HUES6 (cell line): ENCODE data around the gene AIPL1.

ENCODE experiments used
- H3K27ac ChIP-seq: 2 replicates; pipeline ENCODE4 v1.7.0; 2013; ENCODE audit warnings: low read depth, mild to moderate bottlenecking, low read length, inconsistent platforms
- H3K27me3 ChIP-seq: 2 replicates; pipeline ENCODE4 v1.6.1; 2013; ENCODE audit warnings: low read length; ENCODE audit not compliant: control insufficient read depth, insufficient read depth
- H3K36me3 ChIP-seq: 2 replicates; pipeline ENCODE4 v1.6.1; 2013; ENCODE audit warnings: low read length; ENCODE audit not compliant: control insufficient read depth, insufficient read depth
- H3K4me1 ChIP-seq: 2 replicates; pipeline ENCODE4 v1.6.1; 2013; ENCODE audit warnings: low read length; ENCODE audit not compliant: control insufficient read depth, insufficient read depth
- H3K4me3 ChIP-seq: 2 replicates; pipeline ENCODE4 v1.5.1; 2013; ENCODE audit warnings: low read depth, low read length
- H3K9ac ChIP-seq: one replicate; pipeline ENCODE4 v1.6.1; 2013; ENCODE audit warnings: mild to moderate bottlenecking, low read length
- H3K9me3 ChIP-seq: 2 replicates; pipeline ENCODE4 v1.6.1; 2013; ENCODE audit warnings: low read depth, low read length; ENCODE audit not compliant: control insufficient read depth, insufficient read depth

Gene AIPL1

DNA sequence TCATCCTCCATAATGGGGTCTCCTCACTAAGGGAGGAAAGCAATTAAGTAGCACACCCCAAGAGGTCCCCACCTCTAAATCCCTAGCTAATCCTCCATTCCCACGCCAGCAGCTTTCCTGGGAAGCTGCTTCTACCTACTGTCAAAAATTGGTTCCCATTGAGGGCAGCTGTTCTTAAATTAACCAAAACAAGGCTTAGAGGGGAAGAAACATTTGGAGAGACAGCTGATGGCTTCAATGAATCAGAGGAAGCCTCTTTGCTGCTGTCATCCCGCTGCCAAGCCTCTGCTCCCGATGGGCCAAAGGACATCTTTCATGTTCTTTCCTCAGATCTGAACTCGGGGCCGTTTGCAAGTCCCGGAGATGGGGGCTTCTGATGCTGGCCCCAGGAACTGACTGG lies 26.6 kb downstream of the AIPL1 start:
- Histone ChIP-seq H3K9ac (no peak overlapping the region), H3K27me3 (no peaks in the 10 kb centered on the region)

DNA sequence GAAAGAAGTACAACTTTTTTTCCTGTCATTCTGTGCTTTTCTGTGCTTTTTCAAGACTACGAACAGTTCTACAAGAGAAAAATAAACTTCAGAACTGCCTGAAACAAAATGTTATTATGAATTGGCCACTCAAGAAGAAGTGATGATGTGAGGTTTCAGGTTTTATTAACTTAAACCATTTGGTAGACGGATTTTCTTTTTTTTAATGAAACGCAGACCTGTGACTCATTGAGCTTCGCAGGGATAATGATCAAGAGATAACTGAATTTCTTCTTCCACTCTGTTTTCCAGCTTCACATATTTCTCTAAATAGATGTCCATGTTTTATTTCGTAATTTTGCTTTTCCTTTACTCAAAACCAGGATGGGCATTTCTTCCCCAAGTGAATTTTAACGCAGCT lies 32.7 kb downstream of the AIPL1 start:
- Histone ChIP-seq H3K9me3 (peaks cover 8% of the 10 kb centered on the region), H3K27me3 (no peaks in the 10 kb centered on the region), H3K4me1 (no peaks in the 10 kb centered on the region), H3K9ac (no peak overlapping the region), H3K27ac (no peak overlapping the region), H3K36me3 (no peaks in the 10 kb centered on the region), H3K4me3 (no peak overlapping the region)

More for the DNA sequence above, 26.6 kb downstream of the AIPL1 start:
- H3K4me3 ChIP-seq: no peak overlapping the region
- no peaks in the 10 kb centered on the region for H3K36me3 ChIP-seq
- H3K4me1 ChIP-seq: no peaks in the 10 kb centered on the region
- no peak overlapping the region for H3K27ac ChIP-seq
- no peaks in the 10 kb centered on the region for H3K9me3 ChIP-seq

DNA sequence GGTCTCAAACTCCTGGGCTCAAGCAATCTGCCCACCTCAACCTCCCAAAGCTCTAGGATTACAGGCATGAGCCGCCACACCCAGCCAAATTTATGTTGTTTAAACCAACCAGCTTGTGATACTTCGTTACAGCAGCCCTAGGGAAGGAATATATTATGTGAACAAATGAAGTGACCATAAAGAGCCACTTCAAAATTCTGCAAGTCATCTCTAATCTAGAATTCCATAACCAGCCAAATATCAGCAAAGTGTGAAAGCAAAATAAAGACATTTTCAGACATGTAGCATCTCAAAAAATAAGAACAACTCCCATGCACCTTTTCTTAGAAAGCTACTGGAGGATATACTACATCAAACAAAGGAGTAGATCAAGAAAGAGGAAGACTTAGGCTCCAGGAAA lies 36.0 kb downstream of the AIPL1 start:
- H3K36me3 ChIP-seq: no peaks in the 10 kb centered on the region
- no peaks in the 10 kb centered on the region for H3K27me3 ChIP-seq
- H3K9ac ChIP-seq: no peak overlapping the region
- no peak overlapping the region for H3K4me3 ChIP-seq
- H3K9me3 ChIP-seq: peaks cover 8% of the 10 kb centered on the region
- H3K27ac ChIP-seq: no peak overlapping the region
- peaks cover 17% of the 10 kb centered on the region for H3K4me1 ChIP-seq

DNA sequence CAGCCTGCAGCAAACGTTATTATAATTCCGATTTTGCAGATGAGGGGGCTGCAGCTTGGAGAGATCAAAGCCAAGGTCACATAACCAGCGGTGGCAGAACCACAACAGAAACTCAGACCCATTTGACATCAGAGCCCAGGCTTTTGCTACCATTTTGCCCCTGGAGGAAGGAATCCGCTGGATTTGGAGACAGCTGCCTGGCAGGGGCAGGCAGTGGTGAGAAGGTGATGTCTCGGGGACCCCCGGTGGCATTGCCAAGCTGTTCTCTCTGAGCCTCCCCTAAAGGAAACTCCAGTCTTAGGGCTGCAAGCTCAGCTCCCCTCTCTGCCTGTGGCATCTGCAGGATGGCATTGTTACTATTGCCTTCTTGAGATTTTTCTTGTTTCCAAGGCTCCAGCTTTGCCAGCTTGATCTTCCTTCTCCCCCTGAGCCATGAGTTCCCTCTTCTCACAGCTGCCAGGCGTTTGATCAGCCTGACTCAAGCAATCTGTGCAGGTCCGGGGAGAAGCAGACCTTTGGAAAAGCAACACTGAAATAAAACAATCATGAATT lies 40.8 kb downstream of the AIPL1 start:
- Histone ChIP-seq H3K36me3 (no peaks in the 10 kb centered on the region), H3K9me3 (peaks cover 1% of the 10 kb centered on the region; the same call in 1 of the 2 replicates), H3K27ac (no peak overlapping the region), H3K9ac (no peak overlapping the region), H3K4me3 (no peak overlapping the region), H3K27me3 (no peaks in the 10 kb centered on the region), H3K4me1 (peaks cover 26% of the 10 kb centered on the region)

DNA sequence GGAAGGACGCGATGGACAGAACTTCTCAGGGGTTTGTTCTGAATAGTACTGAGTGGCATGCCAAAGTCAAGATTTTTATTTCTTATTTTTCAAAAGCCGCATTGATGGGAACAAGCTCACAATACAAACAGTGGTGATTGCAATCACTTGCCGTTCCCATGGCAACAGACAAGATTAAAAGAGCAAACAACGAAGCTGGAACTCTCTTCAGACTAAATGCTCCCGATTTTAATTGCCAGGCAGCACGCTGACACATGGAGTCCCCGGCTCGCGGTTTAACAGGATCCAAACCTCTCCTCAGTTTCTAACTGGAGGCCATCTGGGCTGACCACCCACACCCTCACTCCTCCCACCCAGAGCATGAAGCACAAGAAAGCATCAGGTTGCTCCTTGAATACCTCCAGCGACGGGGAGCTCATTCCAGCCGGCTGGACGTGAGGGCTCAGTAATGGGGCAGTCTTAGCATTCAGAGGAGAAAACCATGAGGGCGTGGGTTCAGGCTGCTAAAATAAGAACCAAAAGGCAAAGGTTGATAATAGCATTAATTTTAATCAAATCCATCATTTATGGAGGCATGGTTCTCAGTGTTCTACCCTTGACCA lies 41.5 kb downstream of the AIPL1 start:
- H3K27me3 ChIP-seq: no peaks in the 10 kb centered on the region
- H3K4me1 ChIP-seq: peaks cover 26% of the 10 kb centered on the region
- no peak overlapping the region for H3K9ac ChIP-seq
- H3K4me3 ChIP-seq: no peak overlapping the region
- H3K27ac ChIP-seq: no peak overlapping the region
- no peaks in the 10 kb centered on the region for H3K9me3 ChIP-seq
- H3K36me3 ChIP-seq: no peaks in the 10 kb centered on the region

DNA sequence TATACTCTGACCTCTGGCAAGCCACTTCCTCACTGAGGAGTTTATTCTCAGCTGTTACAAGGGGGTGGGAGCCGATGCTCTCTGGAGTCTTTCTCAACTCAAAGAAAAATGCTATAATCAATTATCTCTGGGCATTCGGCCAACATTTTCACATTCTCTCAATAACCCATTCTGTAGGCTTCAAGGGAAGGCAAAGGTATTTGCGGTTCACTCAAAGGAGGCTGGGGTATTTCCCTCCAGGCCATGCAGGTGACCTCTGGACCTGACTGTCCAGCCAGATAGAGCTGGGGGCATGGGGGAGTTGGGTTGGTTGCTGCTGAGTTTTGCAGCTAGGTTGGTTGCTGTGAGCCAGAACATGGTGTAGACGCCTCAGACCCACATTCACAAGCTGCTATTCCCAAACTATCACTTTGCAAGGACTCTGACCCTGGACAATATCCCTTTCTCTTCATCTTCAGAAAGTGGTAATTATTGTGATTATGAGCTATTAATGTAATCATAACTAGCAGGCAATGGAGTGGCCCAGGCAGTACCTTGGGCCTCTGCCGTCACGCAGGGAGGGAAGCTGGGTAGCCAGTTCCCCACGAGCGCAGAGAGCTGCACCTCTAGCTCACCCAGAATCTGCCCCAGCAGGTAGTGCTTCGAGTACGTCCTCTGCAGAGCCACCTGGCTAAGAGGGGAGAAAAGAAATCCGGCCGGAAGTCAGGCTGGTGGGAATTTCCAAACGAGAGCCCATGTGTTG lies 42.1 kb downstream of the AIPL1 start:
- Histone ChIP-seq H3K36me3 (no peaks in the 10 kb centered on the region), H3K9me3 (no peaks in the 10 kb centered on the region), H3K27ac (no peak overlapping the region), H3K4me1 (peaks cover 26% of the 10 kb centered on the region), H3K9ac (no peak overlapping the region), H3K4me3 (no peak overlapping the region), H3K27me3 (no peaks in the 10 kb centered on the region)

DNA sequence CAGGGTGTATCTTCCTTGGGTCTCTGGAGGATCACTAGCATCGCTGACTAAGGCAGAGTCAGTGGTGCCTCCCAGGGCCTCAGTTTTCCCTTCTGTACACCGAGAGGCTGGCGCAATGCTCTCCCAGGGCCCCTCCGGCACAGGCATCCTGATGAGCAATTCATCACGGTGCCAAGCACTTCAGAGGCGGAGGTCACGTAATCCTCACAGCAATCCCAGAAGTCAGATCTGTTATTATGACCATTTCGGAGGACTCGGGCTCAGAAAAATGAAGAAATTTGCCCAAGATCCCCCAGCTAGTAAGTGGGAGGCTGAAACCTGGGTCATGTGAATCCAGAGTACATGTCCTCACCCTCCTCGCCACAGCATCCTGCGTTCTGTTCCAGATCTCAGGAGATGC lies 46.5 kb downstream of the AIPL1 start:
- Histone ChIP-seq H3K27ac (no peak overlapping the region), H3K27me3 (no peaks in the 10 kb centered on the region), H3K36me3 (no peaks in the 10 kb centered on the region), H3K9me3 (no peaks in the 10 kb centered on the region), H3K9ac (no peak overlapping the region), H3K4me1 (peaks cover 4% of the 10 kb centered on the region), H3K4me3 (no peak overlapping the region)

DNA sequence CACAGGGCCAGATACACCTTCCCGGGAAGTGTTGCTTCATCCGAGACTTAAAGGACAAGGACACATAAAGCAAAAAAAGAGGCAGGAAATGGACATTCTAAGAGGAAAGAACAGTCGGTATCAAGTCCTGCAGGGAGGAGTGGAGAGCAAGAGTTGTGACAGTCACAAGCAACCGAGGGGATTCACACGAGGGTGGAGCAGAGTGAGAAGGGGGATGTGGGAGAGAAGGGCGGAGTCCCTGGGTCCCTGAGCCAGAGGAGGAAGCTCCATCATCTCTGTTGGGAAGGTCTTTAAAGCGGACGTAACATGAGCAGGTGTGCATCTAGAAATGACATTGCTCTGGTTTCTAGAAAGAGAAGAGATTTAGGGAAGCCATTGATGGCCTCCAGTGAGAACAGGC lies 47.1 kb downstream of the AIPL1 start:
- H3K36me3 ChIP-seq: no peaks in the 10 kb centered on the region
- H3K4me1 ChIP-seq: peaks cover 2% of the 10 kb centered on the region
- no peak overlapping the region for H3K9ac ChIP-seq
- no peaks in the 10 kb centered on the region for H3K9me3 ChIP-seq
- H3K27ac ChIP-seq: no peak overlapping the region
- no peak overlapping the region for H3K4me3 ChIP-seq
- H3K27me3 ChIP-seq: no peaks in the 10 kb centered on the region

DNA sequence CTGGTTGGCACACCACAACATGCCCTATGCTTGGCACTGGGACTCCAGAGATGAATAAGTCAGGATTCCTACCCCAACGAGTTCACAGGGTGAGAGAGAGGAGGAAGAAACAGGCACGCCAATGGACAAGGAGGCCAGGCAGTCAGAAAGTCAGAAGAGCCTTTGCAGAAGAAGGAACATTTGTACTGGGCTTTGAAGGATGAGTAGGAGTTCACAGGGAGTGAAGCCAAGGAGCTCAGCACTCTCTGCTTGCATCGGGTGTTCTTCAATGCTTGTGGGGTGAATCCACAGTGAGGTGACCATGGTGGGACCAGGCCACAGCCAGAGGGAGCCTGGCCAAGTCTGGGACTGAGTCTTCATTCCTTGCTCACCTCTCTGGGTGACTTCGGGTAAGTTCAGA lies 47.5 kb downstream of the AIPL1 start:
- Histone ChIP-seq H3K9me3 (no peaks in the 10 kb centered on the region), H3K4me3 (no peak overlapping the region), H3K4me1 (no peaks in the 10 kb centered on the region), H3K27me3 (no peaks in the 10 kb centered on the region), H3K9ac (no peak overlapping the region), H3K27ac (no peak overlapping the region), H3K36me3 (no peaks in the 10 kb centered on the region)

DNA sequence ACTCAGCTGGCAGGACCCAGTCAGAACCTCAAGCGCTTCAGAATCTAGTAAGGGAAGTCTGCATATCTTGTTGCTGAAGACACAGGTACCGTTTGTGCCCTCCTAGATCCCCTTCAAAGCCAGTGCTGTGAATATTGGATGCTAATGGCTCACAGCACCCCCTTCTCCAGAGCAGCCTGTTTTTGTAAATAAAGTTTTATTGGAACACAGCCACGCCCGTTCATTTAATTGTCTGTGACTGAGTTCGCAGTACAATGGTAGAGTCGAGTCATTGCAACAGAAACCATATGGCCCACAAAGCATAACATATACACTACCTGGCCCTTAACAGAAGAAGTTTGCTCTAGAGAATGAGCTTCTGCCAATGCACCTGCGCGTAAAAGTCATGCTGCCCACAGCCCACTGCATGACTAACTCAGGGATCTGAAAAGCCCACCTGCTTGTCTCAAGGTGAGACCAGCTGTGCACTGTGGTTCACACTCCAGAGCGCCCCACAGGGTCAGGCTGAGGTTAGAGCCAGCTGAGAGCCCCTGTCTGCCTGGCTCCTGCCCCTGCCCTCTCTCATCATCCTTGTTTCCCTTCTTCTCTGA lies 48.8 kb downstream of the AIPL1 start:
- no peak overlapping the region for H3K9ac ChIP-seq
- H3K9me3 ChIP-seq: no peaks in the 10 kb centered on the region
- H3K4me3 ChIP-seq: no peak overlapping the region
- no peaks in the 10 kb centered on the region for H3K36me3 ChIP-seq
- no peaks in the 10 kb centered on the region for H3K27me3 ChIP-seq
- no peaks in the 10 kb centered on the region for H3K4me1 ChIP-seq
- no peak overlapping the region for H3K27ac ChIP-seq

DNA sequence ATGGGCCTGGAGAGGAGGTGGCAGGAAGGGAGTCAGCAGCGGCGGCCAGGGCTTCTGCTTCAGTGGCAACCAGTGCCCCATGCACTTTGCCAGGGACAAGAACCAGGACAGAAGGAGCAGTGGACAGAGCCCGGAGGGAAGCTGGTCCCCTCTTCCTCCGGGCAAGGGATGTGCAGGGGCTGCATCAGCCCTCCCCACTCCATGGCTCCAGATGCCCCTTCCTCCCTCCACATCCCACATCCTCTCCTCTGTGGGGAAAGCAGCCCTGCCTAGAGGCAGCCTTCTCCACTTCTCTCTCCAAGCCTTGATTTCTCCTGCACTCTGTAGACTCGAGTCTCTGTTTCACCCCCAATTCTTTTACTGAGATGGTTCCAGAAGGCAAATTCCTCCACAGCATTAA lies 50.4 kb downstream of the AIPL1 start:
- Histone ChIP-seq H3K4me1 (no peaks in the 10 kb centered on the region), H3K27ac (no peak overlapping the region), H3K9me3 (0 out of 2 replicates have a peak, but pooled peaks cover 3% of the 10 kb centered on the region), H3K9ac (no peak overlapping the region), H3K36me3 (no peaks in the 10 kb centered on the region), H3K4me3 (no peak overlapping the region), H3K27me3 (no peaks in the 10 kb centered on the region)
